Pancreas (tissue), 10 donors: Measurements from ENCODE around the gene CXCL3. TPM values are rescaled to one million over a fixed set of nuclear protein-coding genes. Genes with fewer than 3 reads are reported as not detected.

ENCODE experiments used
- ATAC-seq, 4 donors: fragments of 200-7000 bp; cut with Tn5 transposase; one replicate each; pipeline versions ENCODE4 v1.8.0 to v1.9.1; 2020; ENCODE audit warnings: mild to moderate bottlenecking in 4 of 4, moderate library complexity in 4 of 4
- DNase-seq, 6 donors: peaks; one replicate each; pipeline ENCODE4 v3.0.0-alpha.2; 2020
- FAIRE-seq: peaks from 2 replicates; lab custom pipeline; 2012; peaks lifted over from hg19 to GRCh38; lab: Jason Lieb, UNC
- H3K27ac ChIP-seq, 4 donors: fragments of 200-600 bp; sonication (generic); 1 replicate in 3 of 4; 2 replicates in 1 of 4; pipeline versions ENCODE4 v1.5.0 to v1.8.0; 2020
- H3K27me3 ChIP-seq, 4 donors: fragments of 200-600 bp; one replicate each; pipeline ENCODE4 v1.8.0; 2021
- H3K36me3 ChIP-seq, 3 donors: fragments of 200-600 bp; sonication (generic) in 1 of 3; one replicate each; pipeline versions ENCODE4 v1.5.0 to v1.8.0; 2020 to 2021
- H3K4me1 ChIP-seq, 3 donors: fragments of 200-600 bp; one replicate each; pipeline ENCODE4 v1.8.0; 2021
- H3K4me3 ChIP-seq, 4 donors: fragments of 200-600 bp; sonication (generic) in 2 of 4; one replicate each; pipeline versions ENCODE4 v1.5.0 to v1.8.0; 2020 to 2021
- H3K9me3 ChIP-seq, 4 donors: fragments of 200-600 bp; one replicate each; pipeline ENCODE4 v1.8.0; 2021
- CTCF ChIP-seq, 4 donors: fragments of 200-600 bp; sonication (generic) in 3 of 4; IDR thresholded peaks; one replicate each; pipeline versions ENCODE4 v1.5.0 to v1.8.0; 2021; ENCODE audit warnings: antibody characterized with exemption in 4 of 4
- WGBS, 2 donors: extraction: QIAGEN DNeasy Blood & Tissue Kit; methylation state at CpG; one replicate each; pipeline ENCODE4 v1.1.7; 2013; 5-methylcytosine and 5-hydroxymethylcytosine counted together
- intact Hi-C, 3 donors: fragments of 100-400 bp; cut with DNase I; formaldehyde crosslinking; loops; one replicate each; pipeline versions ENCODE4 v1.11.1 to v1.14.2; 2022
- polyA plus RNA-seq, 2 donors: library from polyadenylated mRNA; stranded (reverse); fragments of 200-250 nt; gene quantifications; one replicate each; pipeline ENCODE4 v1.2.3, GENCODE V29; 2013
- total RNA-seq, 6 donors: library from RNA; stranded (reverse); fragmentation: NEBNext Ultra II Directional in 4 of 6; extraction: Animal tissue kit (Norgen Biotek cat#: 25700) in 4 of 6; gene quantifications; one replicate each; pipeline versions ENCODE4 v1.2.1 to v1.2.4, GENCODE V29; 2021 to 2023
- donor health status: healthy with polysubstance abuse.
- donor health status: DM: no; HTN: no; CAD: no; lungs with moderate emphysema.
- donor health status: DM: no; HTN: no; CAD: no.
- donor health status: control.
- donor health status: control.
- donor health status: Bipolar disorder and iron deficiency.
- donor health status: DM: yes; HTN: yes; CAD: no.
- donor health status: DM: no; HTN: no; CAD: no.
- donor health status: DM: no; HTN: no; CAD: no.
- donor health status: DM: yes; HTN: yes; CAD: no.

Gene CXCL3
- total and polyA plus RNA-seq, 8 donors: 0.60 to 7.3 (median 2.0) TPM

GRCh38 chr4:73989928-73990327, 48.6 kb downstream of the CXCL3 start:
- Histone ChIP-seq H3K4me1 (no peaks in the 10 kb centered on the region), H3K27me3 (no peaks in the 10 kb centered on the region), H3K9me3 (no peaks in the 10 kb centered on the region), H3K36me3 (no peaks in the 10 kb centered on the region), H3K27ac (no peak overlapping the region), H3K4me3 (no peak overlapping the region)
- DNase-seq (no peak), ATAC-seq (no peak), FAIRE-seq (no peak)
- no peak for TF ChIP-seq CTCF (IDR thresholded peaks at IDR 0.05)
- WGBS, 2 donors: 48 to 49% methylated on average over 5 of the region's 5 CpGs
- intact Hi-C loops: no loop called here

- ATAC-seq (no peak), FAIRE-seq (no peak), DNase-seq (no peak)
- Histone ChIP-seq H3K4me3 (no peak overlapping the region), H3K27me3 (no peaks in the 10 kb centered on the region), H3K4me1 (no peaks in the 10 kb centered on the region), H3K9me3 (no peaks in the 10 kb centered on the region), H3K36me3 (no peaks in the 10 kb centered on the region), H3K27ac (no peak overlapping the region)
- TF ChIP-seq CTCF (IDR thresholded peaks at IDR 0.05): no peak
- WGBS, 2 donors: 52 to 63% methylated on average over 3 of the region's 3 CpGs
- intact Hi-C loops: no loop called here
Observed at GRCh38 chr4:73989031-73989430, 49.5 kb downstream of the CXCL3 start.

GRCh38 chr4:73988061-73988460, 50.4 kb downstream of the CXCL3 start, which contains the start of gene PPBP:
Gene PPBP, minus strand, starts transcription at chr4:73988190. Its CDS starts 87 bp downstream, at chr4:73988103.
- no peak within 1 kb of the TSS for H3K4me3 ChIP-seq
- TF ChIP-seq CTCF (IDR thresholded peaks at IDR 0.05): no peak
- H3K36me3 ChIP-seq: no peaks in the 10 kb centered on the region
- no peaks in the 10 kb centered on the region for H3K4me1 ChIP-seq
- H3K27ac ChIP-seq: no peak within 1 kb of the TSS
- intact Hi-C loops: no loop called here
- H3K27me3 ChIP-seq: no peaks in the 10 kb centered on the region
- DNase-seq: no peak
- WGBS, 2 donors: 72 to 85% methylated on average over 2 of the region's 2 CpGs
- H3K9me3 ChIP-seq: no peaks in the 10 kb centered on the region
- no peak for FAIRE-seq
- no peak for ATAC-seq

Other genes with a start within 250 kb of the CXCL3 start
- gene CXCL6, start 202.0 kb downstream of the CXCL3 start, total RNA-seq: 10 to 100 TPM in 2 of 6 donors, 1 to 10 TPM in 1, under 1 TPM in 3; 0.65 to 65.6 (median 1.5) TPM
- 1 to 10 TPM; 2.0 to 6.4 TPM for gene CXCL6, start 202.0 kb downstream of the CXCL3 start, polyA plus RNA-seq
- under 1 TPM in 1 of 6 donors, not detected in 5; 0.53 TPM for gene PF4V1, start 185.4 kb downstream of the CXCL3 start, total RNA-seq
- gene PF4V1, start 185.4 kb downstream of the CXCL3 start, polyA plus RNA-seq: not detected
- 10 to 100 TPM in 2 of 6 donors, 1 to 10 TPM in 4; 2.5 to 35.4 (median 6.3) TPM for gene CXCL1, start 169.3 kb downstream of the CXCL3 start, total RNA-seq
- 10 to 100 TPM; 26.5 to 26.6 TPM for gene CXCL1, start 169.3 kb downstream of the CXCL3 start, polyA plus RNA-seq
- not detected for gene PF4, start 56.7 kb downstream of the CXCL3 start, total RNA-seq
- gene PF4, start 56.7 kb downstream of the CXCL3 start, polyA plus RNA-seq: under 1 TPM in 1 of 2 donors, not detected in 1; 0.19 TPM
- gene PPBP, start 50.5 kb downstream of the CXCL3 start, total RNA-seq: under 1 TPM in 1 of 6 donors, not detected in 5; 0.31 TPM
- not detected for gene PPBP, start 50.5 kb downstream of the CXCL3 start, polyA plus RNA-seq
- gene CXCL5, start 40.0 kb downstream of the CXCL3 start, total RNA-seq: 1 to 10 TPM in 2 of 6 donors, under 1 TPM in 4; 0.09 to 9.4 (median 0.38) TPM
- gene CXCL5, start 40.0 kb downstream of the CXCL3 start, polyA plus RNA-seq: under 1 TPM; 0.19 to 0.23 TPM
- gene CXCL2, start 60.5 kb upstream of the CXCL3 start, total RNA-seq: 10 to 100 TPM; 15.0 to 99.7 (median 44.1) TPM
- 100 to 1,000 TPM; 130 to 149 TPM for gene CXCL2, start 60.5 kb upstream of the CXCL3 start, polyA plus RNA-seq
- 1 to 10 TPM; 4.9 to 8.0 (median 6.5) TPM for gene MTHFD2L, start 119.4 kb upstream of the CXCL3 start, total RNA-seq
- gene MTHFD2L, start 119.4 kb upstream of the CXCL3 start, polyA plus RNA-seq: 10 to 100 TPM in 1 of 2 donors, 1 to 10 TPM in 1; 6.8 to 11.4 TPM